Mammary epithelial cell (primary cell): Measurements from ENCODE around the gene PPP2R5A.

Experiments used
- EZH2 ChIP-seq: IDR thresholded peaks from 2 replicates; pipeline ENCODE4 v1.6.1; 2012; ENCODE audit warnings: low read length, inconsistent platforms, borderline replicate concordance
- TF ChIP-seq, protein P1 (sequence below), 2 donors: IDR thresholded peaks in 1 of 2; conservative IDR thresholded peaks in 1 of 2; 2 replicates each; pipeline ENCODE4 v1.5.1; 2011 to 2012; ENCODE audit warnings: inconsistent platforms in 2 of 2, low read length in 2 of 2, mild to moderate bottlenecking in 2 of 2, control low read depth in 1 of 2, low read depth in 1 of 2; ENCODE audit not compliant: insufficient read depth in 1 of 2; ENCODE audit errors: extremely low read depth in 1 of 2

DNA sequence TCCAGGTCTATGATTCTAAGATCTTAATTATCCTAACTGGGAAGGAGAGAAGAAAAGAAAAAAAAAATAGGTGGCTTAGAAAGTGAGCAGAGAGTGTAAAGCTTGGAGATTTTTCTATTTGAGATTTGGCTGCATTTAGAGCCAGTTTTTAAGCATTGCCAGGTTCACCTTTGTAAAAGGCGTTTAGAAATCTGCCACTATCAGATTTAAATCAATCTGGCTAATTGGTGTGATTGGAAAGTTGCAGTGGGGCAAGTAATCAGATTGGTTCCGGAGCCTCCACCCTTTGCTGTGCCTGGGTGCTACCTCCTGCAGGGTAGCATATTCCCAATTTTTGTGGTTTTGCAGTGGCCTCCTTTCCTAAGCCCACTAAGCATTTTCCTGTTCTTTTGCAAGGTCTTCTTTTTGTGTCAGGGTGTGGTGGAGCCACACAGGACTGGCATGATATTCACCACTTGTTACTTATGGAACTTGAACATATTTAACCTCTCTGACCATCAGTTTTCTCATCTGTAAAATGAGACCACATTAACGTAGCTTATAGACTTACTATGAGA lies 48.5 kb upstream of the PPP2R5A start:
- TF ChIP-seq, protein P1, sequence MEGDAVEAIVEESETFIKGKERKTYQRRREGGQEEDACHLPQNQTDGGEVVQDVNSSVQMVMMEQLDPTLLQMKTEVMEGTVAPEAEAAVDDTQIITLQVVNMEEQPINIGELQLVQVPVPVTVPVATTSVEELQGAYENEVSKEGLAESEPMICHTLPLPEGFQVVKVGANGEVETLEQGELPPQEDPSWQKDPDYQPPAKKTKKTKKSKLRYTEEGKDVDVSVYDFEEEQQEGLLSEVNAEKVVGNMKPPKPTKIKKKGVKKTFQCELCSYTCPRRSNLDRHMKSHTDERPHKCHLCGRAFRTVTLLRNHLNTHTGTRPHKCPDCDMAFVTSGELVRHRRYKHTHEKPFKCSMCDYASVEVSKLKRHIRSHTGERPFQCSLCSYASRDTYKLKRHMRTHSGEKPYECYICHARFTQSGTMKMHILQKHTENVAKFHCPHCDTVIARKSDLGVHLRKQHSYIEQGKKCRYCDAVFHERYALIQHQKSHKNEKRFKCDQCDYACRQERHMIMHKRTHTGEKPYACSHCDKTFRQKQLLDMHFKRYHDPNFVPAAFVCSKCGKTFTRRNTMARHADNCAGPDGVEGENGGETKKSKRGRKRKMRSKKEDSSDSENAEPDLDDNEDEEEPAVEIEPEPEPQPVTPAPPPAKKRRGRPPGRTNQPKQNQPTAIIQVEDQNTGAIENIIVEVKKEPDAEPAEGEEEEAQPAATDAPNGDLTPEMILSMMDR (conservative IDR thresholded peaks at IDR 0.05 in 1 of 2, IDR thresholded peaks at IDR 0.05 in 1 of 2; ENCODE audit: extremely low read depth in 1 of 2, insufficient read depth in 1 of 2, low read depth in 1 of 2, low read length in 2 of 2), result no peak
- no peak for TF ChIP-seq EZH2
